ENCODE data around the gene RRAS. TPM values are rescaled to one million over a fixed set of nuclear protein-coding genes. Genes with fewer than 3 reads are reported as not detected.

Gene RRAS
- total RNA-seq, 1 donor from 2014 or later: 67.7 TPM

- no peak for TF ChIP-seq CTCF (IDR thresholded peaks at IDR 0.05)
- H3K4me1 Mint-ChIP-seq (ENCODE audit: unreplicated experiment): peaks cover 21% of the 10 kb centered on the region
- H3K4me3 Mint-ChIP-seq (ENCODE audit: unreplicated experiment): no peak overlapping the region
- no peak for DNase-seq (ENCODE audit: extremely low spot score, unreplicated experiment)
- H3K36me3 Mint-ChIP-seq (ENCODE audit: unreplicated experiment): peaks cover 15% of the 10 kb centered on the region
- peak overlapping the region; percentile 81 for H3K27ac Mint-ChIP-seq (ENCODE audit: unreplicated experiment)
- no peaks in the 10 kb centered on the region for H3K9me3 Mint-ChIP-seq (ENCODE audit: unreplicated experiment)
- H3K27me3 Mint-ChIP-seq (ENCODE audit: unreplicated experiment): no peaks in the 10 kb centered on the region
Observed at GRCh38 chr19:49614096-49614833, 25.7 kb downstream of the RRAS start.

DNA sequence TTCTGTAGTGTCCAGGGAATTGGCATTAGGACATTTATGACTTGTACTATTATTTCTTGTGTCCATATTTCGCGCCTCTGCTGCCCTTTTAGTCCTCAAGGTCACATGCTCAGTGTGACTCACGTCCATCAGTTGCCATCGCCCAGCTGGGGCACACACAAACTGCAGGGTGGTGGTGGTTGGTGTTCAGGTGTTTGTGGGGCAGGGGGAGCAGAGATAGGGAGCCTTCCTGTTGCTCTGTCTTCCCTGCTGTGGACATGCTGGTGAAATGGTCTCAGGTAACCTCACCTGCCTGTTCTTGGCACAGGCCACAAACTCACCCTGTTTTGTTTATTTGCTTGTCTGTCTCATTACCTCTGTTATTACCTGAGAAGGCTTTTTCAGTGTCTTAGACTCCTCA, 26.6 kb downstream of the RRAS start:
- no peak for DNase-seq (ENCODE audit: extremely low spot score, unreplicated experiment)
- no peak for TF ChIP-seq CTCF (IDR thresholded peaks at IDR 0.05)
- H3K27me3 Mint-ChIP-seq (ENCODE audit: unreplicated experiment): no peaks in the 10 kb centered on the region
- H3K27ac Mint-ChIP-seq (ENCODE audit: unreplicated experiment): peak overlapping the region; percentile 81
- peaks cover 11% of the 10 kb centered on the region for H3K36me3 Mint-ChIP-seq (ENCODE audit: unreplicated experiment)
- H3K4me1 Mint-ChIP-seq (ENCODE audit: unreplicated experiment): peaks cover 21% of the 10 kb centered on the region
- no peaks in the 10 kb centered on the region for H3K9me3 Mint-ChIP-seq (ENCODE audit: unreplicated experiment)
- no peak overlapping the region for H3K4me3 Mint-ChIP-seq (ENCODE audit: unreplicated experiment)

- H3K27me3 Mint-ChIP-seq (ENCODE audit: unreplicated experiment): no peaks in the 10 kb centered on the region
- no peak overlapping the region for H3K4me3 Mint-ChIP-seq (ENCODE audit: unreplicated experiment)
- no peak overlapping the region for H3K27ac Mint-ChIP-seq (ENCODE audit: unreplicated experiment)
- peaks cover 3% of the 10 kb centered on the region for H3K36me3 Mint-ChIP-seq (ENCODE audit: unreplicated experiment)
- no peaks in the 10 kb centered on the region for H3K9me3 Mint-ChIP-seq (ENCODE audit: unreplicated experiment)
- DNase-seq (ENCODE audit: extremely low spot score, unreplicated experiment): no peak
- no peak for TF ChIP-seq CTCF (IDR thresholded peaks at IDR 0.05)
- peaks cover 21% of the 10 kb centered on the region for H3K4me1 Mint-ChIP-seq (ENCODE audit: unreplicated experiment)
Observed at GRCh38 chr19:49609499-49610092, 30.3 kb downstream of the RRAS start.

DNA sequence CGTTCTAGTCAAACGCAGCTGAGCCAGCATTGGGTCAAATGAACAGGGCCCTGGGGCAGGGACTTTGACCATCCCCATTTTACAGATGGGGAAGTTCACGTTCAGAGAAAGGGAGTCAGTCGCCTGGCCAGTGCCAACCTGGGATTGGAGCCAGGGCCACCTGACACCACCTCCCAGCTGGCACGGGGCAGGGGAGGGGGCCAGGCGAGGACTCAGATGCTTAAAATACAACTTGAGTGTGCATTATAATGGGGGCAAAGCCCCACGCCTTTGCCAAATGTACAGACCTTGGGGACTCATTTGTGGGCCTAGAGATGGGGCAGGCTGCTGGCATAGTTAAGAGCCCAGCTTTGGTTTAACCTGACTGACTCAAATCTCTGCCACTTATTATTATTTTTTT, 34.3 kb downstream of the RRAS start:
- TF ChIP-seq CTCF (IDR thresholded peaks at IDR 0.05): no peak
- no peak overlapping the region for H3K4me3 Mint-ChIP-seq (ENCODE audit: unreplicated experiment)
- peaks cover 20% of the 10 kb centered on the region for H3K36me3 Mint-ChIP-seq (ENCODE audit: unreplicated experiment)
- DNase-seq (ENCODE audit: extremely low spot score, unreplicated experiment): no peak
- no peak overlapping the region for H3K27ac Mint-ChIP-seq (ENCODE audit: unreplicated experiment)
- H3K27me3 Mint-ChIP-seq (ENCODE audit: unreplicated experiment): no peaks in the 10 kb centered on the region
- H3K4me1 Mint-ChIP-seq (ENCODE audit: unreplicated experiment): no peaks in the 10 kb centered on the region
- no peaks in the 10 kb centered on the region for H3K9me3 Mint-ChIP-seq (ENCODE audit: unreplicated experiment)

DNA sequence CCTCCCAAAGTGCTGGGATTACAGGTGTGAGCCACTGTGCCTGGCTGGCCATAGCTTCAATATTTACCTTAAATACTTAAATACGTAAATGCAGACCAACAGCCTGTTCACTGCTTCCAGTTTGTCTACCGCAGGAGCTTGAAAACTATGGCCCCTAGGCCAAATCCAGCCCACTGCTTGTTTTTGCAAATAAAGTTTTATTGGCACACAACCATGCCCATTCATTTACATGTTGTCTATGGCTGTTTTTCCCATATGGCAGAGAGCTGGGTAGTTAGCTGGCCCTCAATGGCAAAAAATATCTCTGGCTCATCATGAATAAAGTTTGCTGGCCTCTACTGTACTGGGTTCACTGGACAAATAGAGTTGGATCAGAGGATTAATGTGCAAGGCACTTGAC, 37.1 kb downstream of the RRAS start:
- Mint-ChIP-seq H3K36me3 (ENCODE audit: unreplicated experiment) (peaks cover 32% of the 10 kb centered on the region), H3K27me3 (ENCODE audit: unreplicated experiment) (no peaks in the 10 kb centered on the region), H3K27ac (ENCODE audit: unreplicated experiment) (no peak overlapping the region), H3K4me3 (ENCODE audit: unreplicated experiment) (no peak overlapping the region), H3K9me3 (ENCODE audit: unreplicated experiment) (no peaks in the 10 kb centered on the region), H3K4me1 (ENCODE audit: unreplicated experiment) (no peaks in the 10 kb centered on the region)
- DNase-seq (ENCODE audit: extremely low spot score, unreplicated experiment): no peak
- no peak for TF ChIP-seq CTCF (IDR thresholded peaks at IDR 0.05)
